ENCODE data around the gene DLL3.

- TF ChIP-seq POLR2A (IDR thresholded peaks at IDR 0.05) (no peak), CTCF (IDR thresholded peaks at IDR 0.05 in 4 of 5, conservative IDR thresholded peaks at IDR 0.05 in 1 of 5) (no peak)
These were observed 4.1 kb upstream of the DLL3 start for GRCh38 chr19:39494661-39495060.
